Trophoblast cell (in vitro differentiated cells and primary cell): ENCODE results near the gene MAP7.

Source experiments
- DNase-seq, 2 donors: peaks; one replicate each; pipeline ENCODE4 v3.0.0-alpha.2; 2016
- H2AFZ ChIP-seq: 2 replicates; pipeline ENCODE4 v1.6.1; 2013; ENCODE audit warnings: low read length, moderate library complexity, mild to moderate bottlenecking; ENCODE audit not compliant: insufficient read depth, poor library complexity
- H2AK5ac ChIP-seq: 2 replicates; pipeline ENCODE4 v1.6.1; 2013; ENCODE audit warnings: mild to moderate bottlenecking, low read length
- H2BK120ac ChIP-seq: 2 replicates; pipeline ENCODE4 v1.6.1; 2013; ENCODE audit warnings: low read length, mild to moderate bottlenecking, moderate library complexity; ENCODE audit not compliant: insufficient read depth, poor library complexity
- H2BK12ac ChIP-seq: 2 replicates; pipeline ENCODE4 v1.6.1; 2013; ENCODE audit warnings: mild to moderate bottlenecking, low read length, moderate library complexity
- H2BK5ac ChIP-seq: 2 replicates; pipeline ENCODE4 v1.6.1; 2013; ENCODE audit warnings: low read length, low read depth, moderate library complexity, mild to moderate bottlenecking; ENCODE audit not compliant: poor library complexity
- H3K14ac ChIP-seq: 2 replicates; pipeline ENCODE4 v1.6.1; 2013; ENCODE audit warnings: mild to moderate bottlenecking, low read length
- H3K18ac ChIP-seq: 2 replicates; pipeline ENCODE4 v1.6.1; 2013; ENCODE audit warnings: mild to moderate bottlenecking, low read length
- H3K23ac ChIP-seq: 2 replicates; pipeline ENCODE4 v1.6.1; 2013; ENCODE audit warnings: low read length
- H3K27ac ChIP-seq: 2 replicates; pipeline ENCODE4 v1.5.1; 2013; ENCODE audit warnings: low read depth, mild to moderate bottlenecking, inconsistent platforms, low read length, moderate library complexity
- H3K27me3 ChIP-seq: 2 replicates; pipeline ENCODE4 v1.6.1; 2013; ENCODE audit warnings: inconsistent platforms, mild to moderate bottlenecking, low read length, moderate library complexity; ENCODE audit not compliant: insufficient read depth
- H3K36me3 ChIP-seq, 2 experiments: 1 replicate in 1 of 2; 2 replicates in 1 of 2; pipeline ENCODE4 v1.6.1; 2013; ENCODE audit warnings: low read length in 2 of 2, mild to moderate bottlenecking in 2 of 2, moderate library complexity in 1 of 2; ENCODE audit not compliant: insufficient read depth in 2 of 2, control insufficient read depth in 1 of 2
- H3K4ac ChIP-seq: 2 replicates; pipeline ENCODE4 v1.6.1; 2013; ENCODE audit warnings: low read depth, mild to moderate bottlenecking, low read length, moderate library complexity
- H3K4me1 ChIP-seq, 2 experiments: 1 replicate in 1 of 2; 2 replicates in 1 of 2; pipeline ENCODE4 v1.6.1; 2013; ENCODE audit warnings: low read length in 2 of 2, mild to moderate bottlenecking in 2 of 2, moderate library complexity in 1 of 2; ENCODE audit not compliant: insufficient read depth in 2 of 2, control insufficient read depth in 1 of 2
- H3K4me2 ChIP-seq: 2 replicates; pipeline ENCODE4 v1.6.1; 2013; ENCODE audit warnings: inconsistent platforms, mild to moderate bottlenecking, low read length, moderate library complexity
- H3K4me3 ChIP-seq: 2 replicates; pipeline ENCODE4 v1.5.1; 2013; ENCODE audit warnings: mild to moderate bottlenecking, low read depth, low read length, inconsistent platforms
- H3K79me1 ChIP-seq: one replicate; pipeline ENCODE4 v1.6.1; 2013; ENCODE audit warnings: low read length
- H3K79me2 ChIP-seq: 2 replicates; pipeline ENCODE4 v1.6.1; 2013; ENCODE audit warnings: low read length, mild to moderate bottlenecking; ENCODE audit not compliant: control insufficient read depth, insufficient read depth, poor library complexity
- H3K9ac ChIP-seq: 2 replicates; pipeline ENCODE4 v1.6.1; 2013; ENCODE audit warnings: mild to moderate bottlenecking, low read length
- H3K9me3 ChIP-seq: 2 replicates; pipeline ENCODE4 v1.6.1; 2013; ENCODE audit warnings: low read depth, mild to moderate bottlenecking, control low read depth, inconsistent platforms, low read length; ENCODE audit not compliant: insufficient read depth
- H4K12ac ChIP-seq: 2 replicates; pipeline ENCODE4 v1.6.1; 2013; ENCODE audit warnings: low read depth, mild to moderate bottlenecking, low read length, moderate library complexity
- H4K8ac ChIP-seq: 2 replicates; pipeline ENCODE4 v1.6.1; 2013; ENCODE audit warnings: low read depth, mild to moderate bottlenecking, low read length, moderate library complexity
- H4K91ac ChIP-seq: one replicate; pipeline ENCODE4 v1.6.1; 2013; ENCODE audit warnings: low read depth, mild to moderate bottlenecking, low read length, moderate library complexity
- WGBS: extraction: QIAGEN DNeasy Blood & Tissue Kit; methylation state at CpG from one replicate; pipeline ENCODE4 v1.1.7; 2013; ENCODE audit warnings: missing lambda C conversion rate; ENCODE audit not compliant: insufficient read length, insufficient coverage; ENCODE audit errors: extremely low coverage; 5-methylcytosine and 5-hydroxymethylcytosine counted together

Gene MAP7

DNA sequence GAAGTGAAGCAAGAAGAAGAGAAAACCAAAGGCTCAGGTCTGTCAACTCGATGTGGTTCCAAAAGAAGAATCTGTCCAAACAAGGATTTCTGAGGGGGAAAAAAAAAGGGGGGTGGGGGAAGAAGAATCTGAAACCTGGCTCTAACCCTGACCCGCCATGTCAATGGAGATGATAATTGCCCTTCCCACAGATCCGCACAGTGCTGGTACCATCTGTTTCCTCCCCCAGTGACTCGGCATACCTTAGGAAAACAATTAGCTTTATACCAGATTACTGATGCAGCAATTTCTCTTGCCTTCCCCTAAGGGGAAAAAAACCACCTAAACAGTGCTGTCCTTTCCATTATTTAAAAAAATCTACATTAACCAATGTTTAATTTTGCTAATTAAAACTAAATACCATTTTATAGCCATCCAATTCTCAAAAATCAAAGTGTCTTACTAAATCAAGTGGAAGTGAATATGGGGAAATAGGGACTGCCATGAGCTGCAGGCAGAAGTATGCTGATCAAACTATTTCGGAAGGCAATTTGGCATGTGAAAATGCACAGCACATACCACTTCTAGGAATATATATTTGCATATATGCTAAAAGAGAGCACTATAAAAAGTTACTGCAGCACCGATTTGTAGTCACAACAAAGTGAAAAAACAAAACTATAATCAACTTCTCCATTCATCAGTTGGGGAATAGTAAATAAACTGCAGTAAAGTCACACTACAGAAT is 46.8 kb downstream of the MAP7 start:
- Histone ChIP-seq H3K23ac (no peak overlapping the region), H4K8ac (no peak overlapping the region), H3K27ac (no peak overlapping the region), H4K12ac (no peak overlapping the region), H2BK120ac (no peak overlapping the region), H3K4me1 (peaks cover 0 to 2% of the 10 kb centered on the region in 2 experiments), H3K79me1 (no peaks in the 10 kb centered on the region), H4K91ac (no peak overlapping the region), H3K4me2 (no peak overlapping the region), H2BK5ac (no peak overlapping the region), H3K9me3 (no peaks in the 10 kb centered on the region), H2BK12ac (no peak overlapping the region), H3K36me3 (peaks cover 0 to 2% of the 10 kb centered on the region in 2 experiments), H3K14ac (no peak overlapping the region), H3K9ac (no peak overlapping the region), H3K18ac (no peak overlapping the region), H3K27me3 (no peaks in the 10 kb centered on the region), H3K4ac (no peak overlapping the region), H3K4me3 (no peak overlapping the region), H2AK5ac (no peak overlapping the region), H3K79me2 (no peaks in the 10 kb centered on the region), H2AFZ (no peak overlapping the region)
- DNase-seq, result no peak
- WGBS, result no CpG with 5 or more reads among the region's 6 CpGs

GRCh38 chr6:136502786-136503185 is 47.4 kb downstream of the MAP7 start:
- no peaks in the 10 kb centered on the region for H3K79me2 ChIP-seq
- H2AFZ ChIP-seq, result no peak overlapping the region
- no peak overlapping the region for H2AK5ac ChIP-seq
- H3K79me1 ChIP-seq, result no peaks in the 10 kb centered on the region
- H4K8ac ChIP-seq, result no peak overlapping the region
- no peak overlapping the region for H4K91ac ChIP-seq
- no peak overlapping the region for H3K4me3 ChIP-seq
- H2BK5ac ChIP-seq, result no peak overlapping the region
- no peak overlapping the region for H2BK12ac ChIP-seq
- no peaks in the 10 kb centered on the region for H3K9me3 ChIP-seq
- no peak overlapping the region for H3K23ac ChIP-seq
- DNase-seq, result no peak
- H3K14ac ChIP-seq, result no peak overlapping the region
- H3K4me1 ChIP-seq, result peaks cover 0 to 2% of the 10 kb centered on the region in 2 experiments
- H3K18ac ChIP-seq, result no peak overlapping the region
- H3K4ac ChIP-seq, result no peak overlapping the region
- H2BK120ac ChIP-seq, result no peak overlapping the region
- no peaks in the 10 kb centered on the region for H3K27me3 ChIP-seq
- H3K27ac ChIP-seq, result no peak overlapping the region
- H4K12ac ChIP-seq, result no peak overlapping the region
- H3K4me2 ChIP-seq, result no peak overlapping the region
- no peaks in the 10 kb centered on the region for H3K36me3 ChIP-seq
- no peak overlapping the region for H3K9ac ChIP-seq

DNA sequence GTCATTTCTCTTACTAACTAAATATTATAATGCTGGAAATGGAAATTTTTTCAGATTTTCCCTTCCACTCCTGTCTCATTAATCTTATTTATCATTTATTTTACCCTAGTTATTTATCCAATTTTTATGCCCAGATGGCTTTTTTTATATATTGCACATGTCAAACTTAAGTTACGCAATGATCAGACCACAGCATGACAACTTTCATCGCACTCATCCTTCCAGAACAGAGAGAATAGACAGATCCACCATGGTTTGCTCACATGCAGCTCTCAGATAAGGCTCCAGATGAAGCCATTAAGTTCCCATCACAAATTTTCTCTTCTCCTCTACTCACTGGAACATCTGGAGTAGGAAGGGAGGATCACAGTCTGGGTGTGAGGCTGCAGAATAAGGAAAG is 48.7 kb downstream of the MAP7 start:
- Histone ChIP-seq H3K27me3 (no peaks in the 10 kb centered on the region), H3K27ac (no peak overlapping the region), H3K36me3 (no peaks in the 10 kb centered on the region), H3K18ac (no peak overlapping the region), H3K79me1 (no peaks in the 10 kb centered on the region), H3K4me1 (peaks cover 0 to 2% of the 10 kb centered on the region in 2 experiments), H2BK12ac (no peak overlapping the region), H3K4ac (no peak overlapping the region), H3K4me3 (no peak overlapping the region), H3K14ac (no peak overlapping the region), H2AFZ (no peak overlapping the region), H3K9ac (no peak overlapping the region), H2BK120ac (no peak overlapping the region), H4K12ac (no peak overlapping the region), H3K79me2 (no peaks in the 10 kb centered on the region), H3K4me2 (no peak overlapping the region), H3K9me3 (no peaks in the 10 kb centered on the region), H2BK5ac (no peak overlapping the region), H4K91ac (no peak overlapping the region), H4K8ac (no peak overlapping the region), H3K23ac (no peak overlapping the region), H2AK5ac (no peak overlapping the region)
- DNase-seq, result no peak
- WGBS, result no CpG with 5 or more reads among the region's 2 CpGs

DNA sequence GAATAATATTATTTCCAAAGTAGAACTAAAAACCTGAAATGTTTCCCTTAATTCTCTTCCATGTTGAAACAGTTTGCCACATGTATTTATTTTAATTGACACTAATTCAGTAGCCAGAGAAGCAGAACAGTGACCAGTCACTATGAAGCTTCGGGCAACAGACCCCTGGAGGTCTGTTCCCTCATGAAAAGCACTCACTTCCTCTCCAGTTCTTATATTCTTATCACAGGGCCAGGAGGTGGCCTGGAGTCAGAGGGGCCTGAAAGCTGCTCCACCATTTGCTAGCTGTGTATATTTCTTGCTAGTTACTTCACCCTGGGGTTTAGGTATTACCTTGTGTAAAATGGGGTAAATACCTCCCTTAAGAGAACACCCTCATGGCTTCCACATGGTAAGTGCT is 49.1 kb downstream of the MAP7 start:
- Histone ChIP-seq H3K4me2 (no peak overlapping the region), H2BK5ac (no peak overlapping the region), H2AK5ac (no peak overlapping the region), H4K91ac (no peak overlapping the region), H3K27ac (no peak overlapping the region), H3K9me3 (no peaks in the 10 kb centered on the region), H2BK120ac (no peak overlapping the region), H3K36me3 (no peaks in the 10 kb centered on the region), H3K23ac (no peak overlapping the region), H3K79me2 (no peaks in the 10 kb centered on the region), H3K9ac (no peak overlapping the region), H3K4ac (no peak overlapping the region), H4K8ac (no peak overlapping the region), H3K4me1 (peaks cover 0 to 2% of the 10 kb centered on the region in 2 experiments), H4K12ac (no peak overlapping the region), H2AFZ (no peak overlapping the region), H3K79me1 (no peaks in the 10 kb centered on the region), H2BK12ac (no peak overlapping the region), H3K4me3 (no peak overlapping the region), H3K14ac (no peak overlapping the region), H3K18ac (no peak overlapping the region), H3K27me3 (no peaks in the 10 kb centered on the region)
- DNase-seq, result no peak
- no CpG with 5 or more reads among the region's 1 CpG for WGBS
